ENCODE data around the gene SLC26A2.

Gene SLC26A2

GRCh38 chr5:149960272-149961185, at the start of gene SLC26A2:
TSS of gene SLC26A2 (plus strand) at chr5:149960758. CDS start at chr5:149977653, 16,895 bp downstream.
- FAIRE-seq (peak; percentile 79), DNase-seq (ENCODE audit: low spot score) (peak; percentile 98)

GRCh38 chr5:149911031-149911430, 49.5 kb upstream of the SLC26A2 start:
- no peak for DNase-seq (ENCODE audit: low spot score)
- FAIRE-seq, result no peak

GRCh38 chr5:149912226-149912871, 48.2 kb upstream of the SLC26A2 start:
- no peak for FAIRE-seq
- no peak for DNase-seq (ENCODE audit: low spot score)

DNA sequence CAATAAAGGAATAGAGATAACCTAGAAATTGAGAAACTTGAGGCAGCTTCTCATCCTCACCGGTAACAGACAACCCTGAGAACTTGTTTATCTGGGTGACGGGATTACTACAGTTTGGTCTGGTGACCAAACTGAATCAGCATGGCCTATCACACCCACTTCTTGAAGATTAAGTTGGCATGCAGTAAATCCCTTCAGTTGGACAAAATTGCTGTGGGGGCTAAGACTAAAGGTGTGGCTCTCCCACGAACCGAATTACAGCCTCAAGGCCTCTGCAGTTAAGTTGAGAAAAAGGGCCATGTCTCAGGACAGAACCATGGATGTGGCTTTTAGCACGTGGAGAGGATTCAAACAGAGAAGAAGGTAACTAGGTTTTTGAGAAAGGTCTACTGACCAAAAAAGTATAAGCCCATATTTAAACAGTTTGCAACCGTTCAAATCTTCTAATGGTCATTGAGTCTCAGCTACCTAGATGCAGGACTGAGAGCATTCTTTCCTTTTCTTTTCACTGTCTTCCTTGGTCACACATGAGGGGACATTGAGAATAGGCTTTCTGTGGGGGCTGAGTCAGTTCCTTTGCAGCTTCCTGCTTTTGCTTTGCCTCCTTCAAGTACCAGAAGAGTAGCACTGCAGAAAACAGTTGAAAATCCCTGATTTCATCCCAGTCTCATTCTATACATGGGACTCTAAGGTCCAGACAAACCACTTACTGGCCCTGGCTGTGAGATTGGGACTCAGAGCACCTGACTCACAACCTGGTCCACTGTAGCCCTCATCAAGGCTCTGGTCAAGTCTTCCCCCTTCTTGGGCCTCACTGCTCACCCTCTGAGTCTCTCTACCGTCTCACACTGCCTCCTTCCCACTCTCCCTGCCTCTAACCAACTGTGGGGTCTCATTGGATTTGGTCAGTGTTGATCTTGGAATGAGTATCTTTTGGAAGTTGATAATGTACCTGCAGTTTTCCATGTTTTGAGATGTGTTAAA, 46.8 kb upstream of the SLC26A2 start:
- DNase-seq (ENCODE audit: low spot score), result peak; percentile 80
- peak; percentile 91 for FAIRE-seq

DNA sequence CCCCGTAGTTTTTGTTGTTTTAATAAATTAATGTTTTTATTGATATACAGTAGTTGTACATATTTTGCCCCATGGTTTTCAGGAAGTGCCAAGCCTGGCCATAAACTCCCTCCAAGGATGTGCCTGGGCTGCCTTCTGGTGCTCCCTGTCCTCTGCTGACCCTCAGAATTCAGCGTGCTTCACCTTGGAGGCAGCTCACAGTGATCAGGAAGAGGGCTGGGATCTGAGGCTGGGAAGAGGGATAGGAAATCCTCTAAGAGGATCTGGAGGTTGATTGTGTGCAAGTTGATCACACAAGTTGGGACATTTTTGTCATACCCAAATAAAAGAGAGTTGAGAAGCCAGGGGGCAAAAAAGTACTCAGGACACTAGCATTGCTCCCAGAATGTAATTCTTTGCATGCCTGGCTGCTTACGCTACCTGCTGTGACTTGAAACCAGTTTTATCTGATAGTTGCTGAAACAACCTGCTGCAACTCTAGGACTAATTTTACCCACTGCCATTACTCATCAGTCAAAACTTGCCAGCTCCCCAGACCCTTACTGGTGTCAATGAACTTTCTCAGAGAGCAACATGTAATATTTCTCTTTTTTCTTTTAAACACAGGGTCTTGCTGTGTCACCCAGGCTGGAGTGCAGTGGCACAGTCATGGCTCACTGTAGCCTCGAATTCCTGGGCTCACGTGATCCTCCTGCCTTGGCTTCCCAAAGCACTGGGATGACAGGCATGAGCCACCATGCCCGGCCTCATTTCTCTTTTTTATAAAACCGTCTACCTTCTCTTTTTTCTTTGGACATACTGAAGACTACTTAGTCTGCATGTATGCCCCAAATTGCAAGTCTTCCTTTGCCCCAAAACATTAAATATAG, 44.9 kb upstream of the SLC26A2 start:
- DNase-seq (ENCODE audit: low spot score) (peak; percentile 48), FAIRE-seq (peak; percentile 67)

- FAIRE-seq (no peak), DNase-seq (ENCODE audit: low spot score) (no peak)
These were observed 44.1 kb upstream of the SLC26A2 start for GRCh38 chr5:149916334-149917072.

- no peak for FAIRE-seq
- no peak for DNase-seq (ENCODE audit: low spot score)
These were observed 43.4 kb upstream of the SLC26A2 start for GRCh38 chr5:149917073-149917676.

GRCh38 chr5:149921597-149921996, 39.0 kb upstream of the SLC26A2 start:
- DNase-seq (ENCODE audit: low spot score) (no peak), FAIRE-seq (no peak)

- no peak for FAIRE-seq
- DNase-seq (ENCODE audit: low spot score), result no peak
These were observed 37.6 kb upstream of the SLC26A2 start for GRCh38 chr5:149922950-149923349.

GRCh38 chr5:149924486-149924885, 36.1 kb upstream of the SLC26A2 start:
- no peak for DNase-seq (ENCODE audit: low spot score)
- no peak for FAIRE-seq

DNA sequence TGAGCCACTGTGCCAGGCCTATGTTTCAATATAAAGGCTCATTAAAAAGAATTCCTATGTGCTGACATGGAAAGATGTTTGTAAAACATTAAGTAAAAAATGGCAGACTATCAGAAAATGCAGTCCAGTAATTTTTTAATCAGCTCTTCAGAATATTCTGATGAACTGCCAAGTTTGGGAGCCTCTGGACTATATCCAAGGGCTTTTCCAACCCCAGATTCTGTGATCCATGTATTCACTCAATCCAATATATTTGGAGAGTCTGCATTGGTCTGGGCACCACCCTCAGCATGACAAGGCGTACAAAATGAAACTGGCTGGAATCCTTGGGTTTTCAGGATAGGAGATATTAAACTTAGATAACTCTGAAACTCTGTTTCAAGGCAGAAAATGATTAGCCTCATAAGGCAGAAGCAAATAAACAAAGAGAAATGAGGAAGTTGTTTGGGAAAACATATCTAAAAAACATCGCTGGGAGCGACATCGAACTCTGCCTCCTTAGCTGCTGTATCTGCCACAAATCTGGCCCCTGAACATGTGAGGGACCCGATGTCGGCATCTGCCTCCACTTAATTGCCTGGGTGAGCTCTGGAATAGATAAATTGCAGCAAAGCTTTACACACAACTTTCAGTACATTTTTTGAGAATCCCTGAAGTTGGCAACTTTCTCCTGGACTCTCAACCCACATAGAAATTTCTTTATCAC, 30.4 kb upstream of the SLC26A2 start:
- no peak for FAIRE-seq

GRCh38 chr5:149930749-149931574, 29.6 kb upstream of the SLC26A2 start:
- FAIRE-seq (peak; percentile 72), DNase-seq (ENCODE audit: low spot score) (no peak)

More for the DNA sequence above, 30.4 kb upstream of the SLC26A2 start:
- no peak for DNase-seq (ENCODE audit: low spot score)

GRCh38 chr5:149931992-149932436, 28.5 kb upstream of the SLC26A2 start:
- no peak for FAIRE-seq
- DNase-seq (ENCODE audit: low spot score), result no peak

- no peak for DNase-seq (ENCODE audit: low spot score)
- no peak for FAIRE-seq
These were observed 27.9 kb upstream of the SLC26A2 start for GRCh38 chr5:149932445-149933350.

GRCh38 chr5:149935431-149935901, 25.1 kb upstream of the SLC26A2 start:
- no peak for DNase-seq (ENCODE audit: low spot score)
- FAIRE-seq, result no peak

GRCh38 chr5:149936044-149936699, 24.4 kb upstream of the SLC26A2 start:
- no peak for DNase-seq (ENCODE audit: low spot score)
- no peak for FAIRE-seq
